HEK293T (cell line): Measurements from ENCODE around the gene NEUROD4.

Experiments used
- BHLHE40 ChIP-seq: fragments of 450-650 bp; IDR thresholded peaks from 2 replicates; pipeline ENCODE4 v1.6.1; 2016; ENCODE audit warnings: mild to moderate bottlenecking, moderate library complexity, borderline replicate concordance
- CTBP1 ChIP-seq: fragments of 450-650 bp; IDR thresholded peaks from 2 replicates; pipeline ENCODE4 v1.6.1; 2016; ENCODE audit warnings: borderline replicate concordance
- ELF4 ChIP-seq: fragments of 450-650 bp; IDR thresholded peaks from 2 replicates; pipeline ENCODE4 v1.6.1; 2017; ENCODE audit warnings: antibody characterized with exemption
- FOXA1 ChIP-seq: fragments of 450-650 bp; IDR thresholded peaks from 2 replicates; pipeline ENCODE4 v1.6.1; 2016; ENCODE audit warnings: mild to moderate bottlenecking
- SP1 ChIP-seq: fragments of 450-650 bp; IDR thresholded peaks from 2 replicates; pipeline ENCODE4 v1.6.1; 2017

GRCh38 chr12:54984658-54985376 lies 35.0 kb upstream of the NEUROD4 start, which contains the start of gene TESPA1:
- TF ChIP-seq BHLHE40 (no peak), FOXA1 (no peak), ELF4 (no peak), CTBP1 (no peak), SP1 (no peak)
